Measurements from ENCODE around the gene SIGLEC10.

Gene SIGLEC10

DNA sequence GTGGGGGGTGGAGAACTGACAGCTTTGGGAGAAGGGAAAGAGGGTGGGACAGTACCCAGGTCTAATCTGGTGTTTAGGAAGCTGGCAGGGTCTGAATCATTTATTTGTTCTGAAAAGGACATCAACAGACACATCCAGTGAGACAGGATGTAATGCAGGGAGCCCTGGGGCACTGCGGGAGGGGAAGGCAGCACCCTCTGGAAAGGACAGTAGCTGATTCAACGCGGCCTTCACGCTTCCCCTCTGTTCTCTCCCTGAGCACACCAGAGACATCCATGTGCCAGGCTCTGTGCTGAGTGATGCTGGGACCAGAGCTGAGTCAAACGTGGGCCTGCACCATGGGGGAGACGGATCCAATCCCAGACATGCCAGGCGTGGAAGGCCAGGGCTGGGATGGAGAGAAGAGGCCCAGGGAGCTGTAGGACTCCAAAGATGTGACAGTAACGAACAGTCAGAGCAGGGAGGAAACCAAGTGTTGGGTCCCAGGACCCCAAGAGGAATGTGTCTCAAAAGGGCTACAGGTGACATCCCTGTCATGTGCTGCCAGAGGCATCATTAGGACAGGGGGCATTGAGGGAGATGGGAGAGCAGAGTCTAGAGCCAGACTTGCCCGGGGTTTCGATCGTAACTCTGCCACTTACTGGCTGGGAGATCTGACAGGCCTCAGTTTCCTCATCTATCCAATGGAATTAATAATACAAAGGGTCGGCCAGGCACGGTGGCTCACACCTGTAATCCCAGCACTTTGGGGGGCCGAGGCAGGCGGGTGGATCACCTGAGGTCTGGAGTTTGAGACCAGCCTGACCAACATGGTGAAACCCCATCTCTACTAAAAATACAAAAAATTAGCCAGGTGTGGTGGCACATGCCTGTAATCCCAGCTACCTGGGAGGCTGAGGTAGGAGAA lies 53.0 kb downstream of the SIGLEC10 start:
- no peak for DNase-seq

DNA sequence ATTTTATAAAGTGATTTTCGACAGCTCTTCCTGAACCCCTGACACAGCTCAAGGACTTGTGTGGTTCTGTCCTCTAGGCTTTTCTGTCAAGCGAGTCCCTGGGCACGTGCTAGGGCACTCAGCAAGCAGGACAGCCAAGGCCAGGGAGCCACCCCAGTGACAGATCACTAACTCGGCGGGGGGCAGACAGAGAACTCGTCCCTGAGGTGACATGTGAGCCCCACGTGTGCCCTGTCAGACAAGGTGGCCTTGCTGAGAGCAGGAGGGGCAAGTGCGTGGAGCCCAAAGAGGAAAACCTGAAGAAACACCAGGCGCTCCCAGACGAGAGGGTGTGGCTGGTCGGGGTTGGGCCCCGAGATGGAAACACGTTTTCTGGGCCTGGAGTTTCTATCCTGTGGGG lies 56.2 kb downstream of the SIGLEC10 start:
- DNase-seq = no peak

Data from activated effector memory CD4-positive, alpha-beta T cell treated with Interleukin-2 at 50 U/mL for 16 hours (primary cell).